Mesenchymal stem cell (in vitro differentiated cells and primary cell): Measurements from ENCODE around the gene METTL6.
"Not testable (repeated sequence)": the region's sequence is repeated elsewhere in the genome, so short reads cannot be mapped to it uniquely, and the experiment has no call there.

Source experiments
- DNase-seq: peaks from one replicate; pipeline ENCODE4 v3.0.0-alpha.2; 2013
- H2AFZ ChIP-seq: one replicate; pipeline ENCODE4 v1.6.1; 2013; ENCODE audit warnings: low read depth, mild to moderate bottlenecking, control low read depth, inconsistent platforms, low read length, moderate library complexity
- H2AK5ac ChIP-seq: 2 replicates; pipeline ENCODE4 v1.6.1; 2013; ENCODE audit warnings: low read length, moderate library complexity, mild to moderate bottlenecking, inconsistent platforms; ENCODE audit not compliant: severe bottlenecking
- H2BK120ac ChIP-seq: one replicate; pipeline ENCODE4 v1.6.1; 2013; ENCODE audit warnings: low read depth, mild to moderate bottlenecking, inconsistent platforms, low read length, moderate library complexity
- H2BK12ac ChIP-seq, 2 experiments: one replicate each; pipeline ENCODE4 v1.6.1; 2013; ENCODE audit warnings: inconsistent platforms in 2 of 2, low read length in 2 of 2, mild to moderate bottlenecking in 2 of 2, moderate library complexity in 2 of 2, control low read depth in 1 of 2
- H2BK15ac ChIP-seq: one replicate; pipeline ENCODE4 v1.6.1; 2013; ENCODE audit warnings: mild to moderate bottlenecking, low read depth, inconsistent platforms; ENCODE audit not compliant: poor library complexity, severe bottlenecking
- H2BK5ac ChIP-seq: 2 replicates; pipeline ENCODE4 v1.6.1; 2013; ENCODE audit warnings: low read depth, mild to moderate bottlenecking, low read length, control low read depth, inconsistent platforms; ENCODE audit not compliant: poor library complexity, severe bottlenecking
- H3K14ac ChIP-seq, 2 experiments: one replicate each; pipeline ENCODE4 v1.6.1; 2013; ENCODE audit warnings: inconsistent platforms in 2 of 2, low read length in 2 of 2, control low read depth in 1 of 2, mild to moderate bottlenecking in 1 of 2, moderate library complexity in 1 of 2
- H3K18ac ChIP-seq, 2 experiments: one replicate each; pipeline ENCODE4 v1.6.1; 2013; ENCODE audit warnings: inconsistent platforms in 2 of 2, low read length in 2 of 2, control low read depth in 1 of 2, low read depth in 1 of 2, mild to moderate bottlenecking in 1 of 2
- H3K23ac ChIP-seq, 2 experiments: one replicate each; pipeline ENCODE4 v1.6.1; 2013; ENCODE audit warnings: inconsistent platforms in 2 of 2, low read length in 2 of 2, mild to moderate bottlenecking in 2 of 2, moderate library complexity in 2 of 2, control low read depth in 1 of 2
- H3K27ac ChIP-seq: 2 replicates; pipeline ENCODE4 v1.5.1; 2013; ENCODE audit warnings: mild to moderate bottlenecking, moderate library complexity, low read length, control low read depth, inconsistent platforms; ENCODE audit not compliant: poor library complexity, severe bottlenecking
- H3K27me3 ChIP-seq, 2 experiments: 2 replicates each; pipeline versions ENCODE4 v1.6.1 to v1.7.0; 2013; ENCODE audit warnings: low read length in 2 of 2, mild to moderate bottlenecking in 2 of 2, moderate library complexity in 2 of 2, control low read depth in 1 of 2, inconsistent platforms in 1 of 2; ENCODE audit not compliant: control insufficient read depth in 1 of 2, insufficient read depth in 1 of 2
- H3K36me3 ChIP-seq, 2 experiments: 2 replicates each; pipeline versions ENCODE4 v1.6.1 to v1.7.0; 2013; ENCODE audit warnings: low read length in 2 of 2, control low read depth in 1 of 2, inconsistent platforms in 1 of 2, low read depth in 1 of 2, mild to moderate bottlenecking in 1 of 2; ENCODE audit not compliant: insufficient read depth in 2 of 2, control insufficient read depth in 1 of 2
- H3K4ac ChIP-seq, 2 experiments: one replicate each; pipeline ENCODE4 v1.6.1; 2013; ENCODE audit warnings: inconsistent platforms in 2 of 2, low read length in 2 of 2, mild to moderate bottlenecking in 2 of 2, moderate library complexity in 2 of 2, control low read depth in 1 of 2, low read depth in 1 of 2
- H3K4me1 ChIP-seq: 2 replicates; pipeline ENCODE4 v1.6.1; 2013; ENCODE audit warnings: low read depth, low read length, control low read depth; ENCODE audit not compliant: control insufficient read depth, insufficient read depth
- H3K4me2 ChIP-seq: 2 replicates; pipeline ENCODE4 v1.6.1; 2013; ENCODE audit warnings: low read length, mild to moderate bottlenecking, inconsistent platforms; ENCODE audit not compliant: poor library complexity, severe bottlenecking
- H3K4me3 ChIP-seq, 2 experiments: 2 replicates each; pipeline versions ENCODE4 v1.5.1 to v1.7.0; 2013; ENCODE audit warnings: low read length in 2 of 2, mild to moderate bottlenecking in 2 of 2, control low read depth in 1 of 2, low read depth in 1 of 2; ENCODE audit not compliant: insufficient read depth in 1 of 2
- H3K79me1 ChIP-seq: replicated peaks from 2 replicates; pipeline ENCODE4 v1.6.1; 2013; ENCODE audit warnings: mild to moderate bottlenecking, control low read depth, low read length, inconsistent platforms; ENCODE audit not compliant: poor library complexity, severe bottlenecking
- H3K9ac ChIP-seq: 2 replicates; pipeline ENCODE4 v1.7.0; 2013; ENCODE audit warnings: mild to moderate bottlenecking, low read length, moderate library complexity
- H3K9me3 ChIP-seq: 2 replicates; pipeline ENCODE4 v1.7.0; 2013; ENCODE audit warnings: mild to moderate bottlenecking, low read length; ENCODE audit not compliant: control insufficient read depth
- H4K8ac ChIP-seq: one replicate; pipeline ENCODE4 v1.6.1; 2013; ENCODE audit warnings: inconsistent platforms, mild to moderate bottlenecking, low read length, moderate library complexity
- H4K91ac ChIP-seq: one replicate; pipeline ENCODE4 v1.6.1; 2013; ENCODE audit warnings: mild to moderate bottlenecking, low read length, inconsistent platforms
- WGBS: methylation state at CpG from one replicate; pipeline ENCODE4 v1.1.7; 2013; ENCODE audit warnings: mixed read lengths; 5-methylcytosine and 5-hydroxymethylcytosine counted together

Gene METTL6

GRCh38 chr3:15399970-15400369 lies 27.4 kb downstream of the METTL6 start:
- H2AK5ac ChIP-seq: no peak overlapping the region
- H2BK12ac ChIP-seq: no peak overlapping the region
- no peak for DNase-seq
- no peak overlapping the region for H3K9ac ChIP-seq
- no peak overlapping the region for H4K91ac ChIP-seq
- no peaks in the 10 kb centered on the region for H3K4me1 ChIP-seq
- no peak overlapping the region for H4K8ac ChIP-seq
- WGBS: 94% methylated on average over 5 of the region's 5 CpGs
- no peak overlapping the region for H3K4me2 ChIP-seq
- no peaks in the 10 kb centered on the region for H3K36me3 ChIP-seq
- no peak overlapping the region for H2BK15ac ChIP-seq
- no peaks in the 10 kb centered on the region for H3K9me3 ChIP-seq
- H3K23ac ChIP-seq: no peak overlapping the region
- no peak overlapping the region for H3K14ac ChIP-seq
- no peak overlapping the region for H2BK5ac ChIP-seq
- no peak overlapping the region for H2AFZ ChIP-seq
- H3K27ac ChIP-seq: no peak overlapping the region
- H3K4me3 ChIP-seq: no peak overlapping the region
- H3K79me1 ChIP-seq: no peaks in the 10 kb centered on the region
- H3K18ac ChIP-seq: no peak overlapping the region
- H2BK120ac ChIP-seq: no peak overlapping the region
- H3K27me3 ChIP-seq: peaks cover 0 to 3% of the 10 kb centered on the region in 2 experiments
- no peak overlapping the region for H3K4ac ChIP-seq

DNA sequence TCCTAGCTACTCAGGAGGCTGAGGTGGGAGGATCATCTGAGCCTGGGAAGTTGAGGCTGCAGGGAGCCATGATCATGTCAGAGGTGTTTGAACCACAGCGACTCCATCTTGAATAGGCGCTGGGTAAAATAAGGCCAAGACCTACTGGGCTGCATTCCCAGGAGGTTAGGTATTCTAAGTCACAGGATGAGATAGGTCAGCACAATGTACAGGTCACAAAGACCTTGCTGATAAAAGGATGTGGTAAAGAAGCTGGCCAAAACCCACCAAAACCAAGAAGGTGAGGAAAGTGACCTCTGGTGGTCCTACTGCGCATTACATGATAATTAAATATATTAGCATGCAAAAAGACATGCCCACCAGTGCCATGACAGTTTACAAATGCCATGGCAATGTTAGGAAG lies 28.6 kb downstream of the METTL6 start:
- H2AK5ac ChIP-seq, H4K8ac ChIP-seq, H2AFZ ChIP-seq, H3K18ac ChIP-seq, H2BK12ac ChIP-seq, H3K9ac ChIP-seq, H3K27ac ChIP-seq, H2BK15ac ChIP-seq, H3K4me2 ChIP-seq, H3K4me1 ChIP-seq, H3K36me3 ChIP-seq, H4K91ac ChIP-seq, H3K23ac ChIP-seq, H3K14ac ChIP-seq, H3K4me3 ChIP-seq, H3K4ac ChIP-seq, H3K79me1 ChIP-seq, DNase-seq, H2BK120ac ChIP-seq, H3K9me3 ChIP-seq, H2BK5ac ChIP-seq, H3K27me3 ChIP-seq: not testable (repeated sequence)
- 91% methylated on average over 2 of the region's 3 CpGs for WGBS

DNA sequence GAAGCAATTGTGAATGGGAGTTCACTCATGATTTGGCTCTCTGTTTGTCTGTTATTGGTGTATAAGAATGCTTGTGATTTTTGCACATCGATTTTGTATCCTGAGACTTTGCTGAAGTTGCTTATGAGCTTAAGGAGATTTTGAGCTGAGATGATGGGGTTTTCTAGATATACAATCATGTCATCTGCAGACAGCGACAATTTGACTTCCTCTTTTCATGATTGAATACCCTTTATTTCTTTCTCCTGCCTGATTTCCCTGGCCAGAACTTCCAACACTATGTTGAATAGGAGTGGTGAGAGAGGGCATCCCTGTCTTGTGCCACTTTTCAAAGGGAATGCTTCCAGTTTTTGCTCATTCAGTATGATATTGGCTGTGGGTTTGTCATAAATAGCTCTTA lies 34.1 kb downstream of the METTL6 start:
- not testable (repeated sequence) for H2BK15ac ChIP-seq, H3K14ac ChIP-seq, H3K23ac ChIP-seq, H3K4me2 ChIP-seq, H3K9me3 ChIP-seq, DNase-seq, H4K91ac ChIP-seq, H3K4ac ChIP-seq, H2BK5ac ChIP-seq, H3K18ac ChIP-seq, H3K9ac ChIP-seq, H3K27ac ChIP-seq, H3K79me1 ChIP-seq, H3K4me1 ChIP-seq, H2AFZ ChIP-seq, H3K4me3 ChIP-seq, H2AK5ac ChIP-seq, H2BK12ac ChIP-seq, H3K36me3 ChIP-seq, H2BK120ac ChIP-seq, H3K27me3 ChIP-seq, H4K8ac ChIP-seq
- 80% methylated on average over 1 of the region's 2 CpGs for WGBS

- H3K36me3 ChIP-seq: no peaks in the 10 kb centered on the region
- H3K18ac ChIP-seq: no peak overlapping the region
- H3K23ac ChIP-seq: no peak overlapping the region
- H2AK5ac ChIP-seq: no peak overlapping the region
- no peak overlapping the region for H4K8ac ChIP-seq
- no peak overlapping the region for H2BK15ac ChIP-seq
- H2AFZ ChIP-seq: no peak overlapping the region
- no peaks in the 10 kb centered on the region for H3K27me3 ChIP-seq
- DNase-seq: no peak
- H3K27ac ChIP-seq: no peak overlapping the region
- H3K4me1 ChIP-seq: no peaks in the 10 kb centered on the region
- no peak overlapping the region for H2BK12ac ChIP-seq
- H3K4me3 ChIP-seq: peak overlapping the region in 1 of 2 experiments; percentile 23
- H3K4ac ChIP-seq: no peak overlapping the region
- no peaks in the 10 kb centered on the region for H3K79me1 ChIP-seq
- H2BK120ac ChIP-seq: no peak overlapping the region
- 92% methylated on average over 5 of the region's 5 CpGs for WGBS
- H3K4me2 ChIP-seq: no peak overlapping the region
- H3K14ac ChIP-seq: no peak overlapping the region
- peak overlapping the region; percentile 72 for H3K9ac ChIP-seq
- H4K91ac ChIP-seq: no peak overlapping the region
- no peaks in the 10 kb centered on the region for H3K9me3 ChIP-seq
- H2BK5ac ChIP-seq: no peak overlapping the region
Measured at GRCh38 chr3:15391007-15391406, 36.3 kb downstream of the METTL6 start.
